ENCODE measurements around the gene NFIX. TPM values are rescaled to one million over a fixed set of nuclear protein-coding genes. Genes with fewer than 3 reads are reported as not detected.

NFIX gene
- total and polyA plus RNA-seq, 2 of the 13 experiments (the other 11 are each of a cell fraction or from before 2014, with no cell fraction given), result 3.4 to 5.4 TPM

GRCh38 chr19:13069415-13070359 is 74.4 kb downstream of the NFIX start:
- H4K20me1 ChIP-seq (ENCODE audit: insufficient read depth, low read length), result no peaks in the 10 kb centered on the region
- no peak overlapping the region for H3K9ac ChIP-seq (ENCODE audit: insufficient read depth, low read depth, low read length)
- WGBS (ENCODE audit: low lambda C conversion rate), result 78% methylated on average over 10 of the region's 20 CpGs
- H3K36me3 ChIP-seq (replicated peaks in 1 of 2; ENCODE audit: control insufficient read depth in 1 of 2, insufficient read depth in 2 of 2, low read length in 2 of 2), result peaks cover 9 to 24% of the 10 kb centered on the region in 2 experiments; a peak in 4 of 5 replicates
- H3K4me3 ChIP-seq (replicated peaks in 1 of 3; ENCODE audit: insufficient read depth in 1 of 3, low read depth in 2 of 3, low read length in 3 of 3), result no peak overlapping the region
- H3K79me2 ChIP-seq (ENCODE audit: insufficient read depth, low read length), result peaks cover 3% of the 10 kb centered on the region
- no peak overlapping the region for H2AFZ ChIP-seq (ENCODE audit: low read length)
- H3K4me2 ChIP-seq (ENCODE audit: low read depth, low read length), result no peak overlapping the region
- ATAC-seq (peak; percentile 23), DNase-seq (ENCODE audit: low spot score) (no peak), FAIRE-seq (no peak)
- peak; percentile 53; the same call in 1 of the 2 replicates for TF ChIP-seq ZNF768 (CRISPR knock-in tag; IDR thresholded peaks at IDR 0.05)
- TF ChIP-seq HNRNPL (IDR thresholded peaks at IDR 0.05; ENCODE audit: low read depth, low read length), result peak; percentile 95
- TF ChIP-seq AGO2 (optimal IDR thresholded peaks at IDR 0.05; ENCODE audit: low read depth, low read length), result peak; percentile 24
- TF ChIP-seq TFAP4 (IDR thresholded peaks at IDR 0.05; ENCODE audit: borderline replicate concordance, low read depth), result peak; percentile 58; the same call in 1 of the 2 replicates
- peak; percentile 18 for TF ChIP-seq HNRNPLL (IDR thresholded peaks at IDR 0.05; ENCODE audit: low read depth, low read length, poor library complexity, severe bottlenecking)
- no peak for TF ChIP-seq MTA3 (CRISPR knock-in tag; IDR thresholded peaks at IDR 0.05)
- BruUV-seq (replicated peaks), result no TSS peak
- CTCF ChIA-PET (ENCODE audit: low intra/inter-chr PET ratio, low total read pairs), result no interaction called here
- in situ Hi-C loops (cut with HindIII; ENCODE audit: extremely low pct_ligation_motif_present, low pct_unique_long_range_greater_than_20kb), result no loop called here
- H3K27me3 ChIP-seq (ENCODE audit: control insufficient read depth in 1 of 2, insufficient read depth in 2 of 2, low read length in 2 of 2), result no peaks in the 10 kb centered on the region
- peaks cover 26% of the 10 kb centered on the region for H3K4me1 ChIP-seq (ENCODE audit: insufficient read depth, low read length)
- H3K9me3 ChIP-seq (ENCODE audit: low read length), result no peaks in the 10 kb centered on the region
- H3K27ac ChIP-seq (ENCODE audit: extremely low read length, insufficient read depth, low read length), result no peak overlapping the region
- POLR2A ChIA-PET, result interaction anchor here (1.3 kb wide), 1 partner anchor 15 kb away, joined by 3 read pairs; no protein-coding TSS in a partner anchor
- intact Hi-C loops (cut with micrococcal nuclease; ENCODE audit: unreplicated experiment), result no loop called here
